Measurements from ENCODE around the gene OR8B2.
"Not testable (repeated sequence)": the region's sequence is repeated elsewhere in the genome, so short reads cannot be mapped to it uniquely, and the experiment has no call there.

The OR8B2 gene

GRCh38 chr11:124384399-124384798 is at the start of gene OR8B2:
Gene OR8B2, minus strand, starts transcription at chr11:124384499. Its CDS starts 1,156 bp downstream, at chr11:124383343.
- Histone ChIP-seq H3K27me3 (ENCODE audit: control insufficient read depth in 1 of 2, insufficient read depth in 2 of 2, low read length in 2 of 2) (no peaks in the 10 kb centered on the region), H3K27ac (ENCODE audit: low read depth, low read length) (no peak within 1 kb of the TSS), H3K9me3 (ENCODE audit: control insufficient read depth in 1 of 2, low read length in 2 of 2) (no peaks in the 10 kb centered on the region), H3K4me3 (ENCODE audit: low read depth in 1 of 2, low read length in 2 of 2) (no peak within 1 kb of the TSS), H3K4me1 (ENCODE audit: control insufficient read depth in 1 of 2, insufficient read depth in 2 of 2, low read length in 2 of 2) (no peaks in the 10 kb centered on the region), H3K9ac (ENCODE audit: low read depth in 1 of 2, low read length in 2 of 2) (no peak within 1 kb of the TSS), H3K36me3 (ENCODE audit: control insufficient read depth in 1 of 2, insufficient read depth in 2 of 2, low read length in 2 of 2) (no peaks in the 10 kb centered on the region)

- H3K27me3 ChIP-seq (ENCODE audit: control insufficient read depth in 1 of 2, insufficient read depth in 2 of 2, low read length in 2 of 2), result no peaks in the 10 kb centered on the region
- no peak overlapping the region for H3K9ac ChIP-seq (ENCODE audit: low read depth in 1 of 2, low read length in 2 of 2)
- H3K4me1 ChIP-seq (ENCODE audit: control insufficient read depth in 1 of 2, insufficient read depth in 2 of 2, low read length in 2 of 2), result no peaks in the 10 kb centered on the region
- H3K9me3 ChIP-seq (ENCODE audit: control insufficient read depth in 1 of 2, low read length in 2 of 2), result no peaks in the 10 kb centered on the region
- no peaks in the 10 kb centered on the region for H3K36me3 ChIP-seq (ENCODE audit: control insufficient read depth in 1 of 2, insufficient read depth in 2 of 2, low read length in 2 of 2)
- no peak overlapping the region for H3K27ac ChIP-seq (ENCODE audit: low read depth, low read length)
- no peak overlapping the region for H3K4me3 ChIP-seq (ENCODE audit: low read depth in 1 of 2, low read length in 2 of 2)
Observed at GRCh38 chr11:124429599-124429998, 45.3 kb upstream of the OR8B2 start.

GRCh38 chr11:124424384-124424921 is 40.2 kb upstream of the OR8B2 start, which contains the start of gene OR8B4:
Gene OR8B4, minus strand, starts transcription at chr11:124424871. Its CDS starts 0 bp downstream, at chr11:124424871.
- no peak within 1 kb of the TSS for H3K4me3 ChIP-seq (ENCODE audit: low read depth in 1 of 2, low read length in 2 of 2)
- H3K27ac ChIP-seq (ENCODE audit: low read depth, low read length), result no peak within 1 kb of the TSS
- H3K36me3 ChIP-seq (ENCODE audit: control insufficient read depth in 1 of 2, insufficient read depth in 2 of 2, low read length in 2 of 2), result no peaks in the 10 kb centered on the region

GRCh38 chr11:124421043-124421442 is 36.7 kb upstream of the OR8B2 start:
- Histone ChIP-seq H3K4me1 (ENCODE audit: control insufficient read depth in 1 of 2, insufficient read depth in 2 of 2, low read length in 2 of 2) (no peaks in the 10 kb centered on the region), H3K9ac (ENCODE audit: low read depth in 1 of 2, low read length in 2 of 2) (no peak overlapping the region), H3K36me3 (ENCODE audit: control insufficient read depth in 1 of 2, insufficient read depth in 2 of 2, low read length in 2 of 2) (no peaks in the 10 kb centered on the region), H3K27ac (ENCODE audit: low read depth, low read length) (no peak overlapping the region), H3K9me3 (ENCODE audit: control insufficient read depth in 1 of 2, low read length in 2 of 2) (no peaks in the 10 kb centered on the region), H3K4me3 (ENCODE audit: low read depth in 1 of 2, low read length in 2 of 2) (no peak overlapping the region), H3K27me3 (ENCODE audit: control insufficient read depth in 1 of 2, insufficient read depth in 2 of 2, low read length in 2 of 2) (no peaks in the 10 kb centered on the region)

More at GRCh38 chr11:124424384-124424921, 40.2 kb upstream of the OR8B2 start, which contains the start of gene OR8B4:
- no peaks in the 10 kb centered on the region for H3K9me3 ChIP-seq (ENCODE audit: control insufficient read depth in 1 of 2, low read length in 2 of 2)
- H3K4me1 ChIP-seq (ENCODE audit: control insufficient read depth in 1 of 2, insufficient read depth in 2 of 2, low read length in 2 of 2), result no peaks in the 10 kb centered on the region
- H3K9ac ChIP-seq (ENCODE audit: low read depth in 1 of 2, low read length in 2 of 2), result no peak within 1 kb of the TSS
- no peaks in the 10 kb centered on the region for H3K27me3 ChIP-seq (ENCODE audit: control insufficient read depth in 1 of 2, insufficient read depth in 2 of 2, low read length in 2 of 2)

GRCh38 chr11:124415356-124415923 is 31.1 kb upstream of the OR8B2 start:
- Histone ChIP-seq H3K9me3 (ENCODE audit: control insufficient read depth in 1 of 2, low read length in 2 of 2) (no peaks in the 10 kb centered on the region), H3K27ac (ENCODE audit: low read depth, low read length) (no peak overlapping the region), H3K4me1 (ENCODE audit: control insufficient read depth in 1 of 2, insufficient read depth in 2 of 2, low read length in 2 of 2) (no peaks in the 10 kb centered on the region), H3K27me3 (ENCODE audit: control insufficient read depth in 1 of 2, insufficient read depth in 2 of 2, low read length in 2 of 2) (no peaks in the 10 kb centered on the region), H3K4me3 (ENCODE audit: low read depth in 1 of 2, low read length in 2 of 2) (no peak overlapping the region), H3K36me3 (ENCODE audit: control insufficient read depth in 1 of 2, insufficient read depth in 2 of 2, low read length in 2 of 2) (no peaks in the 10 kb centered on the region), H3K9ac (ENCODE audit: low read depth in 1 of 2, low read length in 2 of 2) (no peak overlapping the region)

GRCh38 chr11:124409906-124410305 is 25.6 kb upstream of the OR8B2 start:
- Histone ChIP-seq H3K4me3 (ENCODE audit: low read depth in 1 of 2, low read length in 2 of 2) (no peak overlapping the region), H3K36me3 (ENCODE audit: control insufficient read depth in 1 of 2, insufficient read depth in 2 of 2, low read length in 2 of 2) (no peaks in the 10 kb centered on the region), H3K27ac (ENCODE audit: low read depth, low read length) (no peak overlapping the region), H3K9me3 (ENCODE audit: control insufficient read depth in 1 of 2, low read length in 2 of 2) (no peaks in the 10 kb centered on the region), H3K9ac (ENCODE audit: low read depth in 1 of 2, low read length in 2 of 2) (no peak overlapping the region), H3K4me1 (ENCODE audit: control insufficient read depth in 1 of 2, insufficient read depth in 2 of 2, low read length in 2 of 2) (no peaks in the 10 kb centered on the region), H3K27me3 (ENCODE audit: control insufficient read depth in 1 of 2, insufficient read depth in 2 of 2, low read length in 2 of 2) (no peaks in the 10 kb centered on the region)

- H3K4me1 ChIP-seq (ENCODE audit: control insufficient read depth in 1 of 2, insufficient read depth in 2 of 2, low read length in 2 of 2), result no peaks in the 10 kb centered on the region
- H3K36me3 ChIP-seq (ENCODE audit: control insufficient read depth in 1 of 2, insufficient read depth in 2 of 2, low read length in 2 of 2), result no peaks in the 10 kb centered on the region
- H3K27ac ChIP-seq (ENCODE audit: low read depth, low read length), result no peak overlapping the region
Observed at GRCh38 chr11:124405581-124405980, 21.3 kb upstream of the OR8B2 start.

GRCh38 chr11:124403186-124403585 is 18.9 kb upstream of the OR8B2 start:
- H3K9me3 ChIP-seq (ENCODE audit: control insufficient read depth in 1 of 2, low read length in 2 of 2); H3K27ac ChIP-seq (ENCODE audit: low read depth, low read length); H3K9ac ChIP-seq (ENCODE audit: low read depth in 1 of 2, low read length in 2 of 2); H3K4me3 ChIP-seq (ENCODE audit: low read depth in 1 of 2, low read length in 2 of 2); H3K4me1 ChIP-seq (ENCODE audit: control insufficient read depth in 1 of 2, insufficient read depth in 2 of 2, low read length in 2 of 2); H3K36me3 ChIP-seq (ENCODE audit: control insufficient read depth in 1 of 2, insufficient read depth in 2 of 2, low read length in 2 of 2); H3K27me3 ChIP-seq (ENCODE audit: control insufficient read depth in 1 of 2, insufficient read depth in 2 of 2, low read length in 2 of 2): not testable (repeated sequence)

More at GRCh38 chr11:124405581-124405980, 21.3 kb upstream of the OR8B2 start:
- no peaks in the 10 kb centered on the region for H3K9me3 ChIP-seq (ENCODE audit: control insufficient read depth in 1 of 2, low read length in 2 of 2)
- H3K4me3 ChIP-seq (ENCODE audit: low read depth in 1 of 2, low read length in 2 of 2), result no peak overlapping the region
- no peak overlapping the region for H3K9ac ChIP-seq (ENCODE audit: low read depth in 1 of 2, low read length in 2 of 2)
- H3K27me3 ChIP-seq (ENCODE audit: control insufficient read depth in 1 of 2, insufficient read depth in 2 of 2, low read length in 2 of 2), result no peaks in the 10 kb centered on the region

GRCh38 chr11:124402326-124402922 is 18.1 kb upstream of the OR8B2 start:
- no peak overlapping the region for H3K27ac ChIP-seq (ENCODE audit: low read depth, low read length)
- H3K9ac ChIP-seq (ENCODE audit: low read depth in 1 of 2, low read length in 2 of 2), result no peak overlapping the region
- no peaks in the 10 kb centered on the region for H3K36me3 ChIP-seq (ENCODE audit: control insufficient read depth in 1 of 2, insufficient read depth in 2 of 2, low read length in 2 of 2)
- no peaks in the 10 kb centered on the region for H3K4me1 ChIP-seq (ENCODE audit: control insufficient read depth in 1 of 2, insufficient read depth in 2 of 2, low read length in 2 of 2)
- H3K9me3 ChIP-seq (ENCODE audit: control insufficient read depth in 1 of 2, low read length in 2 of 2), result no peaks in the 10 kb centered on the region
- H3K4me3 ChIP-seq (ENCODE audit: low read depth in 1 of 2, low read length in 2 of 2), result no peak overlapping the region
- no peaks in the 10 kb centered on the region for H3K27me3 ChIP-seq (ENCODE audit: control insufficient read depth in 1 of 2, insufficient read depth in 2 of 2, low read length in 2 of 2)

GRCh38 chr11:124398924-124399323 is 14.6 kb upstream of the OR8B2 start, which contains the start of gene OR8B3:
Gene OR8B3, minus strand, starts transcription at chr11:124399024. Its CDS starts 1,673 bp downstream, at chr11:124397351.
- H3K27ac ChIP-seq (ENCODE audit: low read depth, low read length), result no peak within 1 kb of the TSS
- no peaks in the 10 kb centered on the region for H3K36me3 ChIP-seq (ENCODE audit: control insufficient read depth in 1 of 2, insufficient read depth in 2 of 2, low read length in 2 of 2)
- no peak within 1 kb of the TSS for H3K9ac ChIP-seq (ENCODE audit: low read depth in 1 of 2, low read length in 2 of 2)
- no peaks in the 10 kb centered on the region for H3K4me1 ChIP-seq (ENCODE audit: control insufficient read depth in 1 of 2, insufficient read depth in 2 of 2, low read length in 2 of 2)
- no peak within 1 kb of the TSS for H3K4me3 ChIP-seq (ENCODE audit: low read depth in 1 of 2, low read length in 2 of 2)
- H3K9me3 ChIP-seq (ENCODE audit: control insufficient read depth in 1 of 2, low read length in 2 of 2), result no peaks in the 10 kb centered on the region
- no peaks in the 10 kb centered on the region for H3K27me3 ChIP-seq (ENCODE audit: control insufficient read depth in 1 of 2, insufficient read depth in 2 of 2, low read length in 2 of 2)

All from duodenal mucosa (tissue), 2 donors.